ENCODE results near the gene CCDC6.
"Not testable (repeated sequence)": the region's sequence is repeated elsewhere in the genome, so short reads cannot be mapped to it uniquely, and the experiment has no call there.

The CCDC6 gene

GRCh38 chr10:59748834-59749233 is 157.5 kb downstream of the CCDC6 start:
- no peak for DNase-seq

GRCh38 chr10:59745163-59745650 is 161.1 kb downstream of the CCDC6 start:
- no peak for DNase-seq

- not testable (repeated sequence) for DNase-seq
These were observed 161.6 kb downstream of the CCDC6 start for GRCh38 chr10:59744762-59745161.

- not testable (repeated sequence) for DNase-seq
These were observed 162.2 kb downstream of the CCDC6 start for GRCh38 chr10:59744156-59744555.

GRCh38 chr10:59741583-59741982 is 164.8 kb downstream of the CCDC6 start:
- no peak for DNase-seq

- no peak for DNase-seq
These were observed 165.3 kb downstream of the CCDC6 start for GRCh38 chr10:59741048-59741447.

Data from KG1 (cell line).